Kidney capillary endothelial cell (primary cell): Measurements from ENCODE around the gene FHOD3.

Experiments
- DNase-seq: peaks from one replicate; pipeline ENCODE4 v3.0.0-alpha.2; 2018; ENCODE audit warnings: low spot score

Gene FHOD3

DNA sequence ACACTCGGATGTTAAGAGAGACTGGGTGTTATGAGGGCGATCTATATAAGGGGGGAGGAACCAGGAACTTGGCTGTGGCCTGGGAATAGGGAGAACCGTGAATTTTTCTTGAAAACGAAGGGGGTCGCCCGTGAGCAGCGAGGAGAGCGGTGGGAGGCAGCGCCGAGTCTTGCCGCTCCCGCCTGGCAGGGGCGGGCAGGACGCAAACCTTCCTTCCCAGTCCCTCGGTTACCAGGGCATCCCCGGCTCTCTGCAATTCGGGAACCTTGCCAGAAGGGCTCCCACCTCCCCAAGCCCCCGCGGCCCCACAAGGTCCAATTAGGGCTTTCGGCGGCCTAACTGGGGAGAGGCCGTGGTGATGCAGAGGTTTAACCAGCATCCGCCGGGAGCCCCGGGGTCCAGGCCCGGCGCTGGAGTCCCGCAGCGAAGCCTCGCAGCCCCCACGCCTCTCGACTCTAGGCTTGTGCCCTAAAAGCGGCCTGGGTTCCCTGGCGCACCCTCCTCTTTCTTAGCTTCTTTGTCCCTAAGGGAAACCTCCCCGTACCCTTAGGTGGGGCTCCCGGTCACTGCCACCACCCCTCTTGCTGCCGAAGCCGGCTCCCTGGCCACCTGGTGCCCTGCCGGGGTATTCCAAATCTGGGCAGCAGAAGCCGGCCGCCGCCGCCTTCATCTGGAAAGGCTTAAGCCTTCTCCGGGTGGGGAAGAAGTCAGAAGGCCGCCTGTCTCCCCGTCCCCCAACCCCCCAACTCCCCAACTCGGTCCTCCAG lies 680 bp upstream of the FHOD3 start:
- DNase-seq = peak; percentile 38

DNA sequence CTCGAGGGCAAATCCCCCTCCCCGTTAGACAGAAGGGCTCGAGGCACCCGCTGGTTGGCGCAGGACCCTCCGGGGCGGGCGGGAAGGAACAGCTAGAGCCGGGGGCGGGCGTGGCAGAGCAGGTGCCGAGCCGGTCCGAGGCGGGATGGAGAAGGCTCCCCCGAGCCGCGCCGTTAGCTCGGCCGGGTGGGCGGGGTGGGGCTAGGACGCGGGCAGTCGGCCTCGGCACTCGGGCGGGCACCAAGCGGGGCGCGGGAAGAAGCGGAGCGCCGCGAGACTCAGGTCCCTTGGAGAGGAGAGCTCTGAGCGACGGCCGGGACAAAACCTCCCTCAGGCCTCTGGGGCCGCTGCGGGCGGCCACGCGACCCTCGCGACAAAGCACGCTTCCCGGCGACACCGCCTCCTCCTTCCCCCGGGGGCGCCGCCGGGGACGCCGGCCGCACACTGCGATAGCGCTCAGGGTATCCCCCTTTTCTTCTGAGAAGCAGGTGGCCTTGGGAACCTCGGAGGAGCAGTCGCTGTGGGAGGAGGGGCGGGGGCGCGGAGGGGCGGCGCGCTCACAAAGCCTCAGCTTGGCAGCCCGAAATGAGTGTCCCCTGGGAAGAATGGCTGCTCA lies 721 bp downstream of the FHOD3 start:
- no peak for DNase-seq

DNA sequence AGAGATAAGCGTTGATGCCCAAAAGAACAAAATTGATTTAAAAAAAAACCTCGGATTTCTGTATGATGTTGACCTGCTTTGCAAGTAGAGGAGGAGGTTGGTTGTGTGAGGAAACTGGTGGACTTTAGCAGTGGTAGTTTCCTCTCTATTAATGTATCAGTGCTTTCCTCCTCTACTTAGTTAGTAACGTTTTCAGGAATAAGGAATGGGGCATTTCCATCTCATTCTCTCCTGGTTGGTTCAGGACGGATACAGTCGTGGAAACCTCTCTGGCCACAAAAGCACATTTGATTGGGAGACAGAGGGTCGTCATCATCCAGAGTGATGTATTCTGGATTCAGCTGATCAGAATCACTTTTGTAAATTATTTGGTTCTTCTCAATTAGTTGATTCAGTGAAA lies 1.5 kb downstream of the FHOD3 start:
- DNase-seq = no peak

DNA sequence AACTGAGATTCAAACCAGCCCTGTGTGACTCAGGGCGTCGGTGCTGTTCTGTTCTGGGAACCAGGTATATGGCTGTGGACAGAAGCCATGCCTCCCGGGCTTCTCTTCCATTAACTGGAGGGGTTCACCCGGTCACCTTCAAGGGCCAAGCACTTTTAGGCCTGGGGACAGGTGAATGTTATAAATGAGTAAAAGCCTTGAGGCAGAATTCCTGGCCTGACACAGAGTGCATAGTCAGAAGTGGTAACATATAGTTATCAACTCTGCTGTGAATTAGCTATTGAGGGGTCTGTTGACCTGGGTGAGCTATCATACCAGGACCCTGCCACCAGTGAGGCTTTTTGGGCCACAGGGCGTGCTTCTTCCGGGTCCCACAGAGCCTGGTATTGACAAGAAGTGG lies 2.7 kb downstream of the FHOD3 start:
- DNase-seq = no peak

DNA sequence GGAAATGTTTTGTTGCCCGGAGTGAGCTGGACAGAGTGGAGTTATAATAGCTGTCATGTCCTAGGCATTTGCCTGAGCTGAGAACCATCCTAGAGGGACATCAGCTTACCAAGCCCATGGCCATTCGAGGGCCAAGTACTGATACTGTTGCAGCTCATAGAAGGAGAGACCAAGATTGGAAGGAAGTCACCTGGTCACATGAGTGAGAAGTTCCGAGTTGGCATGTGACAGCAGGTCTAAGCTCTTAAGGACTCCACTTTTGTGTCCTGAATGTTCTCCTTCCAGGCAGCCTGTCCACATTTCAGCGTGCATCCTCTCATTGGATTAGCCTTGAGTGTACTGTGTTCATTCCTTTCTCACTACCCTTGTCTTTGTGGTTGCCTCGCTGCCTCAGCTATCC lies 4.4 kb downstream of the FHOD3 start:
- DNase-seq = no peak

DNA sequence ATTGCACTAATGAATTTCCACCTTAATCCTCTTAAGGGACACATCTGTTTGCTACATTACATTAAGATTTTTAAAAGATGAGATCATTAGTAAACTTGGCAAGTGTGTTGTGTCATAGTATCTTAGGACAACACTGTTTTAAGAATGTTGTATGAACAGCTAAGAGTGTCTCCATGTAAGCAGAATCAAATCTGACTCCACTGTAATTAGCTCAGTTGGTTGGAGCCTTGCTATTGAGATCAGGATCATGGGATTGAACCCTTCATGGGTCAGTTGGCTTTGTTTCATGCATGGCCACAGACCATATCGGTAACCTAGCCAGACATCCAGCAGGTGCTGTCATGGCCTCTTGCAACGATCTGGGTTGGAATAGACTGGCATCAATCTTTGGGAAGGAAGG lies 5.2 kb downstream of the FHOD3 start:
- no peak for DNase-seq

DNA sequence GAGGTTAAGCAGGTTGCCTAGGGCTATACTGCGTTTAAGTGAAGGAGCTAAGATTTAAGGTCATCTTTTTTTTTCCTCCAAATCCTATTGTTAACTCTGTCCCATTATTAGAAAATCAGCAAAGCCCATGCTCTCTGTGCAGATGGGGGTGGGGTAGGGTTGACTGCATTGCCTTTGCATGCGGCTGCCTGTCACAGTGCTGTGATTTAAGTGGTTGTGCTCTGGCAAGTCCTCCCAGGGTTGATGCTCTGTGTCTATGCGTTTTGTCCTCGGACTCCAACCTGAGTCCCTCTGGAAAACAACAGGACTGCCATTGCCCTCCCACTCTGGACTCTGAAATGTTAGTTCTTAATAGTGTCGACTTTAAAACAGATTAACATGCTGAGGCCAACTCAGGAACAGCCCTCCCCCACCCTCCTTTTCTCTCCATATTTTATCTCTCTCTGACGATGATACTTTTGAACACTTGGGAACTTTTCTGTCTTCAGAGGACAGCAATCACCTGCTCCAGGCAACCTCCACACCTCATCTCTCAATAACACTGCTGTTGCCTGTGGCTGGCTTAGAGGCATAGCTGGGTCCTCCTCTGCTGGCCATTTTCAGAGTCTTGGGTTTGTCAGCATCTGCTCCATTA lies 5.8 kb downstream of the FHOD3 start:
- no peak for DNase-seq

DNA sequence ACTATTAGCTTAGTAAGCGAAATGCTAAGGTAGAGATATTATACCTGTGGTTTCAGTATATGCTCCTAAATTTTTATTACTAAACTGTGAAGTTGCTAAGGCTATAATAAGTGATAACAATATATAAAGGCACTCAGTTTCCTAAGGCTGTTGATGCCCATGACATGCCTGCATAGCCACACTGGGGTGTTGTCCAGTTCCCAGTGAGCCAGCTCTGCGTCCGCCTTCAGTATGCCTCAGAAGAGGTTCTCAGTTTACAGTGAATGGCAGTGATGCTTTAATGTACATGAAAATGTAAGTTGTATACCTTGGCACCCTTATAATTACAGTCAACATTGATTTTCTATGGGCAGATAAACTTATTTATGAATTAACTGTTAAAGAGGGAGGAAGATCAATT lies 7.2 kb downstream of the FHOD3 start:
- no peak for DNase-seq

DNA sequence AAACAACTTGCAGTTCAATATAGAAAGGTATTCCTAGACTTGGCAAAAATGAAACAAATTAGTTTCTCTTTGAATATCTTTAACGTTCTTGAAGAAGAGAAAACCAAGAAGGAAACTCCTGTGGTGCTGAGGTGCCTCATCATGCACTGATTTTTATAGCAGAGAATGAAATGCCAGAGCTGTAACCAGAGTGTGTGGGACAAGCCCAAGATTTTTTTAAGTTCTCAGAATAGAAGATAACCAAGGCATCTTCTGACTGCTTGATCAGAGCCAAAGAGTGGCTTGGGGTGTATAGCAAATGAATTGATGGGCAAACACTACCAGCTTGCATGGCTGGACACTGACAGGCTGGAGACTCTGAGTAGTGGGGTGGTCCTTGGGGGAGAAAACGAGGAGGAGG lies 7.9 kb downstream of the FHOD3 start:
- DNase-seq = no peak

DNA sequence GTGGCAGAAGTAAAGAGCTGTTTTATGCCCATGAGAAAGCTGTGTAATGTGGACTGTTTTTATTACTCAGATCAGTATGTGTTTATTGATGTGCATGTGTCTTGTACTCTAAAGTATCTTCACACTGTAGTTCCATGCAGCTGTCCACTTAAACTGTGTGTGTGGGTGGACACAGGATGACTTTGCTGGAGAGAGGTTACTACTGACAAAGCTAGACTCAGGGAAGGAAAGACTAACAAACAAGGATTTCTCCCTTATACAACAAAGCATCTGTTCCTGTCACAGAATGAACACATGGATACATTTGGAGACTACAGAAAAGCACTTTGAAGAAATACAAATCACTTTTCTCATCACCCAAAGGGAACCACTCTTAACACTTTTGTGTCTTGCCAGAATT lies 10.0 kb downstream of the FHOD3 start:
- no peak for DNase-seq

DNA sequence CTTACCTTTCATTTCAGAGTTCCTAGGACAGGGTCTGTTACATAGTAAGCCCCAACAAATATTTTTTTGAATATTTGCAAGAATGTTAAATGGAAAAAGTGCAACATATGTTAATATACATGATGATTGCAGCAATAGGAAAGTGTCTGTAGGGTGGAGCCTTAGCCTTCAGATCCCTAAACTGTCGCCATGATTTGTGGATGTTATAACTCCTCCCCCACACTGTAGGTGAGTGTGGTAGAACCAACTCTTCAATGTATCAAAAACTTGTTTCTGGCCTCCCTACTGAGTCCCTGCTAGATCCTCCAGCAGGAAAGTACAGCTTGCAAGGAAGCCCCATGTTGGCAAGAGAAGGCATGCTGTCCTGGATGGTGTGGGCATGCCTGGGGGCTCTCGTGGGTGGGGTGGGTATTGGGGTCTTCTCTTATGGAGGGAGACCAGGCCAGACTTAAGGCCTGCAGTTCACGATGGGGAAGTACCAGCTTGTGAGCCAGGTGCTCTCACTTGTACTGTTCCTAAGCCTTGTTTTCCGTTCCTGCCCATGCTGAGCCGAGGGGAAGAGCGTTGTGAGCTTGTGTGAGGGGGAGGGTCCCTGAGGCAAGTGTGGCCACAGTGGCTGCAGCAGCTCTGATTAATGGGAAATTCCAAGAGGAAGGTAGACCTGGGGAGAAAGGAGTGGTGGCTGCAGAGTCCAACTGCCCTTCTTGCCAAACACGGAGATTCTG lies 11.4 kb downstream of the FHOD3 start:
- no peak for DNase-seq

DNA sequence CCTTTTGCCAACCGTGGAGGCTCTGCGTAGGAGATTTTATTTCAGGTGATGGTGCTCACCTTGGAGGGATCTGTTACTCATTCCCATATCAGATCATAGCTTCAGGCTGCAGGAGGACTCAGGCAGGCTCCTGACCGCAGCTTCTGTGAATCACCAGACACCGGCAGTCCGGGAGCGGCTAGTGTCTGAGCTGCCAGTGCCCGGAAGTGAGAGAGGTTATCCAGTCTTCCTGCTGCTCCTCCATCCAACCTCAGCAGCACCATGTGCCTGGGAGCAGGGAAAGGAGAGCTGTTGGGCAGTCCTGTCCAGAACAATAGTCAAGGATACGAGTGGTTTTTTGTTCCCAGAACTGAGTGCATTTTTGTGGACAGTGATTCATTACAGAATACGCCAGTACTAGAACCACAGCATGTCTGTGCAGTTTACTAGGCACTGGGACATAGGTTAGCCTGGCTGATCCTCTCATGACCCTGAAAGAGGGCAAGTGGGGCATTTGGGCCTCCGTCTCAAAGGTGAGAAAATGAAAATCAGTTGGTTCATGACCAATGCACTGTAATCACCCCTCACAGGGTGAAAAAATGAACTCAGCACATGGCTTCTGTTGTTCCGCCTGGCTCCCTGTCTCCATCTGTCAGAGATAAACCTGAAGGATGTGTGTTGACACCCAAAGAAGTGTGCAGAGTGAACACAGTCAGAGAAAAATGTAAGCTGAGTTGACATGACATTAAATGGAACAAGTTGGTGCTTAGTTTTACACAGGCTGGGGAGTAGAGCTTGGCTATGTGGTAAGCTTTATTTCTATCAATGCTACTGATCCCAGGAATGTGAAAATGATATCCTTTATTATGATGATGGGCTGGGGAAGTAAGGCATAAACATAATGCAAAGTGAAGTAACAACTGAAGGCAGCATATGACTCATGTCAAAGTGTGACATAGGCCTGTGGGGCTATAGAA lies 12.2 kb downstream of the FHOD3 start:
- DNase-seq = peak; percentile 73

DNA sequence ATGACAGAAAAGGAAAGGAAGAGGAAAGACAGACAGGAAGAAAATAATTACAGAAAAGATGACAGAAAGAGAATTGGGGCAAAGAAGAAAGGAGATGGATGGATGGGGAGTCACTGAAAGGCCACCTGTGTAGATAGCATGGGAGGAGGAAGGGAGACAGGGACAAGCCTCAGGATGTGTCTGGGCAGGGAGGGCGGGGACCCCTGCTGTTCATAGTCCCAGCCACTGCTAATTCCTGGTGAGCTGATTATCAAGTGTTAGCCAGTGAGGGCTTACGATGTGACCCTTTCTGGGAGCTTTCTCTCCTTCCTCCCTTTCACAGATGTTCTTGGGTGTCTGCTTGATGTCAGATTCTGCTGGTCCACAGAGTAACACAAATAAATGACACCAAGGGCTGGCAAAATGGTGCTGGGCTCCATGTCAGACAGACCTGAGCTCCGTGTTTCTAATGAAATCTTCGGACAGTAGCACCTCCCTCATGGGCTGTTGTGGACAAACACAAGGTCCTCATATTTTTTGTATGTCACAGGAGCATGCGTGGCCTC lies 13.6 kb downstream of the FHOD3 start:
- DNase-seq = no peak

DNA sequence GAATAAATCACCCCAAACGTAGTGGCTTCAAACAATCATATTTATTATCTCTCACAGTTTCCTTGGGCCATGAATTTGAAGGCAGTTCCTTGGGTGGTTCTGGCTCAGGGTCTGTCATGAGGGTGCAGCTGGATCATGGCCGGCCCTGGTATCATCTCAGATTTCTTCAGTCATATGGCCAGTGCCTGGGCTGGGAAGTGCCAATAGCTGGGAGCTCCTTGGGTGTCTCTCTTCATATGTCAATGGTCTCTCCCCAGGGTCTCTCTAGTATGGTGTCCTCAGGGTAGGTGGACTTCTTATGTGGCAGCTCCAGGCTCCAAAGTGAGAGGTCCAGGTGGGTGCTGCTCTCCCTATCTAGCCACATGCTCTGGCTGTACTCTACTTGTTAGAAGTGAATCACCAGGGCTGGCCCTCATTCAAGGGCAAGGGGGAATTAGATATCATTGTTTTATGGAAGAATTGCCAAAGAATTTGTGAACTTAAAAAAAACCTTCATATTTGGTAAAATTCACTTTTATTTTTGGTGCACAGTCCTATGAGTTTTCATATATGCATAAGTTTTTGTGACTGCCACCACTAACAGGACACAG lies 15.4 kb downstream of the FHOD3 start:
- DNase-seq = no peak

DNA sequence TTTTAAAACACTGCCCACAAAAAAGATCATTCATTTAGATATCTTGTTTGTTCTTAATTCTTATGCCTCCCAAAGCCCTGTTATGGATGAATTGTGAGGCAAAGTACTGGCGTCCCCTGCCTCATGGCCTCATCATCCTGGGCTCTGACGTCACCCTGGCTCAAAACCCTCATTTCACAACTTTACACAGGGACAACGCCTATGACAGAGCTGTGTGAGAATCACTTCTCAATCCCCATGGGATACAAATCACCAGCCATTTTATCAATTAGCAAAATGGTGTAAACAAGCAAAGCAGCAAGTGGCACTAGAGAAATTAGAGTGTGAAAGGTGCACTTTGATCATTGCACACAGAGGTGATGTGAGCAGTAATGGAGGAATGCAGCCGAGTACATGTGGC lies 16.6 kb downstream of the FHOD3 start:
- no peak for DNase-seq

DNA sequence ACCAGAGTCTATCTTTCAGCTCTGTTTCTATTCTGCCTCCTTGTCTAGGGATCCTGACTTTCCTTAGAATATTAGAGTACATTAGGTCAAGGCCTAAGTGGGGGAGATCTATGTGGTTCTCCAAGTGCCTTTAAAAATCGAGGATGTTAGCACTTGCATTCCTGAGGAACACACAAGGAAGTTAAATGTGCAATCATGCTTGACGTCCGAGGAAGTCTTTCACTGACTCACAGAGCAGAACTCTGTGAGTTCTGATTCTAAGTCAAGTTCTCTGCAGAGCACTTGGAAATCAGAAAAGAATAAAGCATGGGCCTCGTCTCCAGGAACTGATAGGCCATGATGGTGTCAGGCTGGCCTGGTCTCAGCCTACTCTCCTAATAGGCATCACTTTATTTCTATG lies 17.2 kb downstream of the FHOD3 start:
- peak; percentile 16 for DNase-seq

DNA sequence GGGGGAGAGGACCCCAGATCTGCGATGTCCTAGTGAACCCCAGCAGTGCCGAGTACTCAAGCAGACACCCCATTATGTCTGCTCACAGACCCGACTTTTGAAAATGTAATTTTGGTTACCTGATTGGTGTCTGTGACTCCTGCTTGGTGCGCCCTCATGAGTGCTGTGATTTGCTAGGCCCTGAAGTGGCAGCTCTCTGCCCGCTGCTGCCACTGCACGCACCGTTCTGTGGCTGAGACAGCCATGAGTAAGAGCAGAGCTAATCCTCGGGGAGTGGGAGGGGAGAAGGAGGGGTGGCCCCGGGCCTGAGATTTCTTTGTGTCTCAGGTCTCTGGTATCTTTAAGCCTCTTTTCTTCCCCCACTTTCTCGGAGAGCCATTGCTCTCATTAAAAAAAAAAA lies 18.2 kb downstream of the FHOD3 start:
- no peak for DNase-seq

DNA sequence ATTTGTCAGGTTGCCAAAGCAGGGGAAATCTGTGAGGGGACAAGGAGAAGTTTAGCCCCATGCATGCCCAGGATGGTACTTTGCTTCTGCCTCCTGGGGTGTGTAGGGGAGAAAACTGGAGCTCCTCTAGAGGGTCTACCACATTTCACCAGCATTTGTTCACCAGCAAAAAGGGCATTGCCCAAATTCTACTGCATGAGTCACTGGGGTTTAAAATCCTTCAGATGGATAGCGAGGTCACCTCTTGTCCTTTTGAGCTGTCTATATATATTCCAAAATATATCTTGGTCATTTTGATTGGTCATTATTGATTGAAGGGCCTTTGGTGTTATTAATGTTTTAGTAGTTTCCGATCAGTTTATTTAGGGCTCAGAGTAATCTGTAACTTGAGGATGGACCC lies 18.7 kb downstream of the FHOD3 start:
- DNase-seq = no peak

DNA sequence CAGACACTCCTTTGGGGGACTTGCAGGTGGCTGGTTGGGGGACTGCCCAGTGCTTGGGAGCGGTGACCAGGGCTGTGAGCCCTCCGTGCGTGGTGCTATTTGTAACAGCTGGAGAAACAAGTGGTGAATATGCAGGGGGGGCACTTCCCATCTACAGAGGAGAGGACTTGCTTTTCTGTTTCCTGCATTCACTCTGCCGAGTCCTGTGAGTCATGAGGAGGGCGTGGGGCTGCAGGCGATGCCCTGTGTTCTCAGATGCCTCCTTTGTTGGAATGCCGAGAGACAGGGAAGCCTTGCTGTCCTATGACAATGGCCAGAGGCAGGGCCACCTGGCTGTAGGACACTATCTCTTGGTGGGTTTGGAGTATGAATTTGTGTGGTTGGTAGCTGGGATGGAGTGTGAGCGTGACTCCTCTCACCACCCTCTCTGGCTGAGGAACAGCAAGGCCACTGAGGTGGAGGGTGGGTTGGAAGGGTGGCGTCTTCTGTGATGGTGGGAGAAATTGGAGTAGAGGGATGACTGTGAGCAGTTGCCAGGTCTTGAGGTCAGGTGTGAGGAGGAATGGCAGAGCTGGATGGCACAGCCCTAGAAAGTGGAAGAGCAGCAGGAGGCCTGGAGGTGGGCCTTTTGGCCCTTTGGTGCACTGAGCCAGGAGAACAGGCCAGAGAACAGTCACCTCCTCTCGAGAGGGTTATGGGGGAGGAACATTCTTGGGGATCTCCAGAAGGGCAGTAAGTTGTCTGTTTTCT lies 24.3 kb downstream of the FHOD3 start:
- no peak for DNase-seq

DNA sequence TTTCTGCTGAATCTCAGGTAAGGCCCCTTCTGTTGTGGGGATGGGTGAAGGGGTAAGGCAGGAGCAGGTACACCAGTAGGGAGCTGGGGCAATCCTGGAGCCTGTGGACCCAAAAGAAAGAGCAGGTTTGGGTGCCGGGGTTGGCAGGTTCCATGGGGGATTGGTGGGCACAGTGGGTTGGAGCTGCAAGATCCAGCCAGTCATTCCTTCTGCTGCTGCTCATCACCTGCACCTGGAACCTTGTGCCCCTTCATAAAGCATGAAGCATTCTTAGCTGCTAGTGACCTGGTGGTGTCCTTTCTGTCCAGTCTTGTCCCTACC lies 24.9 kb downstream of the FHOD3 start:
- no peak for DNase-seq

DNA sequence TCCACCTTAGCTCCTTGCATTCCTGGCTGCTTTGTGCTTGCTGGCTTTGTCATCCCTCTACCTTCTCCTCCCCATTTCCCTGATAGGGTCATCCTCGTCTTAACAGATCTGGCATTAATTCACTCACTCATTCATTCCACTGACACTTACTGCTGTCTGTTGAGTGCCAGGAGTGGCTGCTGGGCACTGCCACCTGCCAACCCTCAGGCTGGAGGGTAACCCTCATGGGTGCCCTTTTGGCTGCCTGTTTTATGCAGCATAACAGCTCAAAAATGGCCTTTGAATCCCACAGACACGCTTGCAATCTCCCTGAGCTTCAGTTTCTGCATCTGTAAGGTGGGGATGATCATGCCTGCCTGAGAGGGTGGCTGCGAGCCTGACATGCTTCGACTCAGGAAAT lies 25.2 kb downstream of the FHOD3 start:
- no peak for DNase-seq
